Karpas-422 (cell line): Measurements from ENCODE around the gene CSMD2. TPM values are rescaled to one million over a fixed set of nuclear protein-coding genes. Genes with fewer than 3 reads are reported as not detected.

ENCODE experiments used
- DNase-seq: peaks from one replicate; pipeline ENCODE4 v3.0.0-alpha.2; 2015
- H2AFZ ChIP-seq: fragments of 200-600 bp; sonication (generic); 2 replicates; pipeline ENCODE4 v1.6.1; 2014; ENCODE audit warnings: antibody characterized with exemption, low read length, mixed read lengths
- H3K27ac ChIP-seq: fragments of 200-600 bp; sonication (generic); 2 replicates; pipeline ENCODE4 v1.5.1; 2014; ENCODE audit warnings: mild to moderate bottlenecking, low read length, moderate library complexity
- H3K27me3 ChIP-seq: fragments of 200-600 bp; sonication (generic); 2 replicates; pipeline ENCODE4 v1.6.1; 2014; ENCODE audit warnings: low read length, mixed read lengths
- H3K36me3 ChIP-seq: fragments of 200-600 bp; sonication (generic); 2 replicates; pipeline ENCODE4 v1.6.1; 2014; ENCODE audit warnings: low read length, mixed read lengths; ENCODE audit not compliant: insufficient read depth
- H3K4me1 ChIP-seq: fragments of 200-600 bp; sonication (generic); 2 replicates; pipeline ENCODE4 v1.6.1; 2014; ENCODE audit warnings: mild to moderate bottlenecking, low read length, mixed read lengths
- H3K4me2 ChIP-seq: fragments of 200-600 bp; sonication (generic); 2 replicates; pipeline ENCODE4 v1.6.1; 2014; ENCODE audit warnings: low read length, low read depth, mild to moderate bottlenecking; ENCODE audit not compliant: poor library complexity, severe bottlenecking
- H3K4me3 ChIP-seq: fragments of 200-600 bp; sonication (generic); 2 replicates; pipeline ENCODE4 v1.5.1; 2014; ENCODE audit warnings: mild to moderate bottlenecking, antibody characterized with exemption, low read length, mixed read lengths
- H3K79me2 ChIP-seq: fragments of 200-600 bp; sonication (generic); 2 replicates; pipeline ENCODE4 v1.6.1; 2014; ENCODE audit warnings: mild to moderate bottlenecking, low read length, mixed read lengths
- H3K9ac ChIP-seq: fragments of 200-600 bp; sonication (generic); 2 replicates; pipeline ENCODE4 v1.6.0; 2014; ENCODE audit warnings: low read length
- H3K9me2 ChIP-seq: fragments of 200-600 bp; sonication (generic), shearing (Covaris generic); replicated peaks from 2 replicates; pipeline ENCODE4 v1.6.0; 2014; ENCODE audit warnings: mild to moderate bottlenecking, low read length, moderate library complexity; ENCODE audit not compliant: insufficient read depth
- H3K9me3 ChIP-seq: fragments of 300-700, 200-600 bp; sonication (generic); 2 replicates; pipeline ENCODE4 v1.6.1; 2014; ENCODE audit warnings: low read length, mixed read lengths
- H4K20me1 ChIP-seq: fragments of 200-600 bp; sonication (generic); 2 replicates; pipeline ENCODE4 v1.6.1; 2014; ENCODE audit warnings: mild to moderate bottlenecking, antibody characterized with exemption, low read length, low read depth; ENCODE audit not compliant: insufficient read depth
- total RNA-seq: library from RNA; depleted of rRNA; stranded (reverse); fragments of >200 nt; shearing (Covaris generic); gene quantifications from 2 replicates; pipeline ENCODE4 v1.2.3, GENCODE V29; 2014; ENCODE audit warnings: low replicate concordance

Gene CSMD2
- total RNA-seq, 1 experiment from 2014 or later: 0.19 TPM

- no peak overlapping the region for H2AFZ ChIP-seq
- H3K9ac ChIP-seq: no peak overlapping the region
- DNase-seq: no peak
- H3K79me2 ChIP-seq: no peaks in the 10 kb centered on the region
- H3K4me2 ChIP-seq: no peak overlapping the region
- H3K9me2 ChIP-seq: no peaks in the 10 kb centered on the region
- H3K36me3 ChIP-seq: no peaks in the 10 kb centered on the region
- no peaks in the 10 kb centered on the region for H4K20me1 ChIP-seq
- H3K9me3 ChIP-seq: no peaks in the 10 kb centered on the region
- no peaks in the 10 kb centered on the region for H3K27me3 ChIP-seq
- H3K4me1 ChIP-seq: no peaks in the 10 kb centered on the region
- no peak overlapping the region for H3K4me3 ChIP-seq
- no peak overlapping the region for H3K27ac ChIP-seq
These were observed 155.6 kb downstream of the CSMD2 start for GRCh38 chr1:34009340-34009985.

- Histone ChIP-seq H3K4me2 (no peak overlapping the region), H2AFZ (no peak overlapping the region), H3K9me3 (no peaks in the 10 kb centered on the region), H3K9ac (no peak overlapping the region), H4K20me1 (no peaks in the 10 kb centered on the region), H3K4me1 (peaks cover 7% of the 10 kb centered on the region), H3K27me3 (no peaks in the 10 kb centered on the region), H3K36me3 (no peaks in the 10 kb centered on the region), H3K4me3 (no peak overlapping the region), H3K79me2 (no peaks in the 10 kb centered on the region), H3K27ac (no peak overlapping the region), H3K9me2 (no peaks in the 10 kb centered on the region)
- DNase-seq: peak; percentile 25
These were observed 157.3 kb downstream of the CSMD2 start for GRCh38 chr1:34007760-34008159.

GRCh38 chr1:34005309-34005708 is 159.7 kb downstream of the CSMD2 start:
- no peaks in the 10 kb centered on the region for H3K27me3 ChIP-seq
- H3K9me2 ChIP-seq: no peaks in the 10 kb centered on the region
- no peak overlapping the region for H3K27ac ChIP-seq
- H3K9ac ChIP-seq: no peak overlapping the region
- peaks cover 10% of the 10 kb centered on the region for H3K4me1 ChIP-seq
- H3K9me3 ChIP-seq: no peaks in the 10 kb centered on the region
- no peak overlapping the region for H3K4me3 ChIP-seq
- no peak overlapping the region for H2AFZ ChIP-seq
- no peaks in the 10 kb centered on the region for H4K20me1 ChIP-seq
- DNase-seq: no peak
- no peaks in the 10 kb centered on the region for H3K79me2 ChIP-seq
- no peak overlapping the region for H3K4me2 ChIP-seq
- no peaks in the 10 kb centered on the region for H3K36me3 ChIP-seq

- H3K9me3 ChIP-seq: no peaks in the 10 kb centered on the region
- no peak overlapping the region for H3K4me3 ChIP-seq
- H3K4me2 ChIP-seq: no peak overlapping the region
- H3K9me2 ChIP-seq: no peaks in the 10 kb centered on the region
- peak; percentile 71 for DNase-seq
- H4K20me1 ChIP-seq: no peaks in the 10 kb centered on the region
- no peaks in the 10 kb centered on the region for H3K36me3 ChIP-seq
- no peak overlapping the region for H2AFZ ChIP-seq
- H3K27ac ChIP-seq: no peak overlapping the region
- no peak overlapping the region for H3K9ac ChIP-seq
- peaks cover 10% of the 10 kb centered on the region for H3K4me1 ChIP-seq
- H3K79me2 ChIP-seq: no peaks in the 10 kb centered on the region
- H3K27me3 ChIP-seq: no peaks in the 10 kb centered on the region
These were observed 162.2 kb downstream of the CSMD2 start for GRCh38 chr1:34002810-34003209.

GRCh38 chr1:33997127-33998036 is 167.6 kb downstream of the CSMD2 start:
- Histone ChIP-seq H3K79me2 (no peaks in the 10 kb centered on the region), H3K36me3 (no peaks in the 10 kb centered on the region), H3K27ac (no peak overlapping the region), H3K9ac (no peak overlapping the region), H3K4me1 (no peaks in the 10 kb centered on the region; the same call in 1 of the 2 replicates), H3K4me3 (no peak overlapping the region), H4K20me1 (no peaks in the 10 kb centered on the region), H3K4me2 (no peak overlapping the region), H2AFZ (no peak overlapping the region), H3K9me2 (no peaks in the 10 kb centered on the region), H3K9me3 (no peaks in the 10 kb centered on the region), H3K27me3 (no peaks in the 10 kb centered on the region)
- no peak for DNase-seq

GRCh38 chr1:33996281-33996680 is 168.7 kb downstream of the CSMD2 start:
- H4K20me1 ChIP-seq: no peaks in the 10 kb centered on the region
- no peak for DNase-seq
- H3K4me1 ChIP-seq: no peaks in the 10 kb centered on the region
- H3K79me2 ChIP-seq: no peaks in the 10 kb centered on the region
- H3K9ac ChIP-seq: no peak overlapping the region
- no peak overlapping the region for H3K4me2 ChIP-seq
- no peak overlapping the region for H2AFZ ChIP-seq
- no peaks in the 10 kb centered on the region for H3K9me2 ChIP-seq
- H3K9me3 ChIP-seq: no peaks in the 10 kb centered on the region
- no peak overlapping the region for H3K27ac ChIP-seq
- no peaks in the 10 kb centered on the region for H3K27me3 ChIP-seq
- no peaks in the 10 kb centered on the region for H3K36me3 ChIP-seq
- no peak overlapping the region for H3K4me3 ChIP-seq

- H2AFZ ChIP-seq: no peak overlapping the region
- H3K36me3 ChIP-seq: no peaks in the 10 kb centered on the region
- H3K4me1 ChIP-seq: no peaks in the 10 kb centered on the region
- no peak for DNase-seq
- no peak overlapping the region for H3K4me3 ChIP-seq
- H3K27me3 ChIP-seq: no peaks in the 10 kb centered on the region
- no peaks in the 10 kb centered on the region for H3K9me2 ChIP-seq
- no peak overlapping the region for H3K27ac ChIP-seq
- no peak overlapping the region for H3K4me2 ChIP-seq
- no peaks in the 10 kb centered on the region for H3K9me3 ChIP-seq
- no peaks in the 10 kb centered on the region for H3K79me2 ChIP-seq
- H4K20me1 ChIP-seq: 0 out of 2 replicates have a peak, but pooled peaks cover 6% of the 10 kb centered on the region
- no peak overlapping the region for H3K9ac ChIP-seq
These were observed 171.7 kb downstream of the CSMD2 start for GRCh38 chr1:33993301-33993700.

GRCh38 chr1:33990281-33990680 is 174.7 kb downstream of the CSMD2 start:
- Histone ChIP-seq H3K4me3 (no peak overlapping the region), H3K9me3 (no peaks in the 10 kb centered on the region), H3K36me3 (no peaks in the 10 kb centered on the region), H3K4me1 (no peaks in the 10 kb centered on the region), H4K20me1 (0 out of 2 replicates have a peak, but pooled peaks cover 6% of the 10 kb centered on the region), H3K79me2 (no peaks in the 10 kb centered on the region), H3K9ac (no peak overlapping the region), H3K4me2 (no peak overlapping the region), H3K9me2 (no peaks in the 10 kb centered on the region), H3K27ac (no peak overlapping the region), H2AFZ (no peak overlapping the region), H3K27me3 (no peaks in the 10 kb centered on the region)
- no peak for DNase-seq
